Stimulated activated CD4-positive, alpha-beta T cell treated with anti-CD3 and anti-CD28 coated beads, Interleukin-15, amount 100 ng/mL, for 48 hours (primary cell): ENCODE data around the gene ODAPH.

Experiments
- DNase-seq, 2 donors: peaks; one replicate each; pipeline ENCODE4 v3.0.0-alpha.2; 2020; ENCODE audit warnings: low read depth in 2 of 2

Gene ODAPH

DNA sequence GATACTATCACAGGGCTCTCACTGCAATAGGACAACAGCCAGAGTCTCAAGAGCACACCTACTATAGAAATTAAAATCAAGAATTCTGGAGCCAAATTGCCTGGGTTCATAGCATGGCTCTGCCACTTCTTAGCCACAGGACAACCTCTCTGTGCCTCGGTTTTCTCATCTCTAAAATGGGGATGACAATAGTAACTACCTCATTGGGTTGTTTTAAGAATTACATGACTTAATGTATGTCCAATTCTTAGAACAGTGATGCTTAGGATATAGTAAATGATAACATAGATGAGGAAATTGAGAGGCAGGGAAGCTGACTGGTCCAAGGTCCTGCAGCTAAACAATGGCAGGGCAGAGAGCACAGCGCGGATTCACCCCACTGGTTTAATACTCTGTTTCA, 11.0 kb upstream of the ODAPH start:
- DNase-seq: no peak

GRCh38 chr4:75545526-75545925, 10.3 kb upstream of the ODAPH start:
- DNase-seq: no peak

GRCh38 chr4:75547647-75548387, 8.0 kb upstream of the ODAPH start:
- no peak for DNase-seq

DNA sequence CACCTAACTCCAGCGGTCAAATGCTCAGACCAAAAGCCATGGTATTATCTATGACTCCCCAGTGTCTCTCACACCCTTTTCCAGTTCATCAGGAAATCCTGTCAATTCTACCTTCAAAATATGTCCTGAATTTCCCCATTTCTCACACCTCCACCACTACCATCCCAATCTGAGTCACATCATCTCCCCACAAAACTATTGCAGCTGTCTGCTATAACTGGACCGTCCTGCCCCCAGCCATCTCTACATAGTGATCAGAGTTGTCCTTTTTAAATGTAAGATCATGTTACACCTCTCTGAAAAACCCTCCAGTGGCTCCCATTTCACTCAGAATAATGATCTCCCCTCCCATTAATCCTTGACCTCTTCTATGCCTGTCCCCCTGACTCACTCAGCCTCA, 6.8 kb upstream of the ODAPH start:
- DNase-seq: no peak

GRCh38 chr4:75552452-75552851, 3.4 kb upstream of the ODAPH start:
- DNase-seq: no peak

- DNase-seq: no peak
Observed at GRCh38 chr4:75557696-75558095, 1.8 kb downstream of the ODAPH start.

DNA sequence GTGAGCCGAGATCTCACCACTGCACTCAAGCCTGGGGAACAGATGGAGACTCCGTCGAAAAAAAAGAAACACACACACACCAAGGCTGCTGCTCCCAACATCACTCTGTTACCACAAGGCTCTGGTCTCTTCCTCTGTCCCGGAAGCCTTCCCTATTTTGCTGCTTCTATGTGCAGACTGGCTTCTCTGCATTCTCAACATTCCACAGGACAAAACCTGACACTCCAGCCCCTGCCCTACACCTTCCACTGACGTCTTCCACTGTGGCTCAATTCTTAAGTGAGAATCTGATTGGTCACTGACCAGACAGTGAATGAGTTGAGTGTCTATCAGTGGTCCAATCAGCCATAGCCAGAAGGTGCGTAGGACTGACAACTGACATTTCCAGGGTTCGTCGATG, 5.9 kb downstream of the ODAPH start:
- no peak for DNase-seq

DNA sequence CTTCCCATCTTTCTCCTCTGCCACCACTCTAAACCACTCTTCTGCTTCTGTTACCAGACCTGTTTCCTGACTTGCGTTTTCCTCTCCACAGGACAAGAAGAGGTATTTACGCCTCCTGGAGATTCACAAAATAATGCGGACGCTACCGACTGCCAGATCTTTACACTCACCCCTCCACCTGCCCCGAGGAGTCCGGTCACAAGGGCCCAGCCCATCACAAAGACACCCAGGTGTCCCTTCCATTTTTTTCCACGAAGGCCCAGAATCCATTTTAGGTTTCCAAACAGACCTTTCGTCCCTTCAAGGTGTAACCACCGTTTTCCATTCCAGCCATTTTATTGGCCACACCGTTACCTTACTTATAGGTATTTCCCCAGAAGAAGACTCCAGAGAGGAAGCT, 8.2 kb downstream of the ODAPH start:
- DNase-seq: no peak

DNA sequence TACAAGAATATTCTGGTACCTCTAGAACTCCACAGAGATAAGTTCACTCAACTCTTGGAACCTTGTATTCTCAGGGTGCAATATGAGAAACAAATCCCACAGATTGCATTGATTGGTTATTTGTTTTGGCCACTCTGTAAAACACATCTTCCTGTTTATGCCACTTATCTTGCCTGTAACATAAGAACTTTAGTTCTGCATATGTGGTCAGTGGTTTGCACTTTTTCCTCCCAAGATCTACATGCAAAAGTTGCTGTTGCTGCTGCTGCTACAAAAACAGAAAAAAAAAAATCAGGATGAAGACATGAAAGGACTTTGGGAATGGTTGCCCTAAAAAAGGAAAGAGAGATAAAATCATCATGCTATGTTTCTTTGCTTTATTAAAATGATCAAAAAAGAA, 9.6 kb downstream of the ODAPH start:
- DNase-seq: no peak

DNA sequence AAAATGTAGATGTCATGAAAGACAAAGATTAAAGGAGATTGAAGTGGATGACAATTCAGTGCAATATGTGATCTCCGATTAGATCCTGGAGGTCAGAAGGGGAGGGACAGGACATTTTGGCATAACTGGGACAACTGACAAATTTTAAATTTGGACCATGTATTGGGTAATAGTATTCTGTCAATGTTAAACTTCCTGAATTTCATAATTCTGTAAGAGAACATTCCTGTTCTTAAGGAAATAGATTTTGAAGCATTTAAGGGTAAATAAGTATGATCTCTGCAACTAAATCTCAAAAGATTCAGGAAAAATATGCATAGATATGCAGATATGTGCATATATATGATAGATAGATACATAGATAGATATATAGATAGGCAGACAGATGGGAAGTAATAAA, 11.0 kb downstream of the ODAPH start:
- no peak for DNase-seq

DNA sequence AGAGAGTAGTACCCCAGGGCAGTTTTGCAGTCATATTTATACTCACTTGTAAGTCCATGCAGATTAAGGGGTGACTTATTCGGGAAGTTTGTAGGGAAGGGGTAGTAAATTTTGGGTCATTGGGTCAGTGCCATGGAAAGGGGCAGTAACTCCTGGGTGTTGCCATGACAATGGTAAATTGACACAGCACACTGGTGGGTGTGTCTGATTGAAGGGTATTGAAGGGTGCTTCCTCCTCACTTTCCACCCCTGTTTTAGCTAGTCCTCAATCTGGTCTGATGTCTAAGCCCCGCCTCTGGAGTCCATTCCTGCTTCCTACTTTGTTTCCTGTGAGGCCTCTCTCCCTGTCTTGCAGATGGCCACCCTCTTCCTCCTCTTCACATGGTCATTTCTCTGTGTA, 11.9 kb downstream of the ODAPH start:
- no peak for DNase-seq

- DNase-seq: no peak
Observed at GRCh38 chr4:75584067-75584466, 28.2 kb downstream of the ODAPH start.

DNA sequence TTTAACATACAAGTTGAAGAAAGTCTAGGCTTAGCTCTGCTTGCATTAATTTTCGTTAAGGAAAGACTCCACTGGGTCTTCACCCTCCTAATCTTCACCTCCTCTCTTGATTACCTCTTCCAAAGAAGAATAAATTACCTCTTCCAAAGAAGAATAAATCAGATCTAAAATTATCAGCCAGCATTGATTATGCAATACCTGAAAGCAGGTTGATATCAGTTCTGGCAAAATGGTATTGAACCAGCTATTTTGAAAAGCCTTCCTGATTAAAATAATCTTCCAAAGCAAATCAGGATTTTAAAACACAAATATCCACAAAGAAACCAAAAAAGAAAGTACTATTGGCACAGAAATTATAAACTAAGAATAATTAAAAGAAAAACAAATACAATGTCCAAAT, 37.5 kb downstream of the ODAPH start:
- DNase-seq: no peak

DNA sequence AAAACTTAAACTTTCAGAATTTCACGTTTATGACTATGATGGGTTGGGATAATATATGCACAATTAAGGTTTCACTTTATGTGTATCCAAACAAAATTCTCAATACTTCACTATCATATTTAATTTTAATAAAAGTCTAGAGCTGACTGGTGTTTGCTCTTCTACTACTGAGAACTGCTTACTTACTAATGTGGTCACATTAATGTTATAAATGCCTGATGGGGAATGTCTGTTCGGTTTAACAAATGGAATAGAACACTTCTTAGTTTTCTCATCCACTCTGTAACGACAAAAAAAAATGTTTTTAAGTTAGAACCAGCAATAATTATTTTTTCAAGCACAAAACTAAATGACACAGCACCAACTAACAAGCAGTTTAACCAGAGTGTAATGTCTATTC, 40.2 kb downstream of the ODAPH start:
- DNase-seq: no peak

DNA sequence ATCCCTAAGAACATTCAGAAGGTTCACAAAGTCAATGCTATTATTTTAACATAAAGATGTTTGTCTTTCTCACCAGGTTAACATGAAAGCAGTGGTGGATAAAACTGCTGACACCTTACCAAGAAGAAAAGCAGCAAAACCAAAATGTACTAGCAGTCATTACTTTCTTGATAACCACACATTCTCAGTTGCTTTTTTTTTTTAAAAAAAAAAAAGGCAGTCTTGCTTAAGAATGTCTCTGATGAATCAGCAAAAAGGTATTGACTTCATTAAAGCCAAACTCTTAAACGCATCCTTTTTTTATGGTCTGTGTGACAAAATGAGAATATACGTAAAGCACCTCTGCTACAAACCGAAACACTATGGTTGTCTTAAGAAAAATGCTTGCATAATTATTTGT, 42.5 kb downstream of the ODAPH start:
- DNase-seq: no peak

- DNase-seq: no peak
Observed at GRCh38 chr4:75599647-75600046, 43.8 kb downstream of the ODAPH start.

DNA sequence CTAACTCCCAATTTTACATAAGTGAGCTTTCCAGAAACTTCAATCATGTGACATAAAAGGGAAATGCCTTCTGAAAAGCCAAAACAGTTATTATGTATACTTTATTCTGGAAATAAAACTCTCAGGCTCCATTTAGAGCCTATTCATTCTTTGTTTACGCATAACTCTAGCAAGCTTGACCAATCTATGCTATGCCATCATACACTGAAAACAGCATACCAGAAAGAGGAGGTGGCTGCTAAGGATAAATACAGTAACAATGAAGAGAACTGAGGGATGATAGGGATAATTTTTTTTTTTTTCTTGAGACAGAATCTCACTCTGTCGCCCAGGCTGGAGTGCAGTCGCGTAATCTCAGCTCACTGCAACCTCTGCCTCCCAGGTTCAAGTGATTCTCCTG, 50.1 kb downstream of the ODAPH start:
- DNase-seq: no peak

- no peak for DNase-seq
Observed at GRCh38 chr4:75612306-75612705, 56.4 kb downstream of the ODAPH start.
